H9 (cell line): ENCODE data around the gene LDLRAP1. TPM values are rescaled to one million over a fixed set of nuclear protein-coding genes. Genes with fewer than 3 reads are reported as not detected.

Experiments
- DNase-seq: peaks from one replicate; pipeline ENCODE4 v3.0.0-alpha.2; 2017
- H2AFZ ChIP-seq: one replicate; pipeline ENCODE4 v1.6.1; 2013; ENCODE audit warnings: mild to moderate bottlenecking, low read length, control low read depth, moderate library complexity
- H2AK5ac ChIP-seq: 2 replicates; pipeline ENCODE4 v1.6.1; 2013; ENCODE audit warnings: low read length, control low read depth, mixed read lengths; ENCODE audit not compliant: insufficient read length
- H2BK120ac ChIP-seq: one replicate; pipeline ENCODE4 v1.6.1; 2013; ENCODE audit warnings: low read depth, mild to moderate bottlenecking, low read length, control low read depth, inconsistent platforms; ENCODE audit not compliant: poor library complexity, severe bottlenecking
- H2BK12ac ChIP-seq: 2 replicates; pipeline ENCODE4 v1.6.1; 2013; ENCODE audit warnings: low read length, control low read depth, mixed read lengths, low read depth; ENCODE audit not compliant: insufficient read length
- H2BK15ac ChIP-seq: 2 replicates; pipeline ENCODE4 v1.6.1; 2013; ENCODE audit warnings: low read depth, low read length, control low read depth
- H2BK20ac ChIP-seq: one replicate; pipeline ENCODE4 v1.6.1; 2013; ENCODE audit warnings: low read depth, mild to moderate bottlenecking, low read length, control low read depth, inconsistent platforms; ENCODE audit not compliant: poor library complexity, severe bottlenecking
- H2BK5ac ChIP-seq: 2 replicates; pipeline ENCODE4 v1.6.1; 2013; ENCODE audit warnings: low read length, control low read depth, mixed read lengths; ENCODE audit not compliant: insufficient read length
- H3K14ac ChIP-seq: 2 replicates; pipeline ENCODE4 v1.6.1; 2013; ENCODE audit warnings: low read length, control low read depth; ENCODE audit not compliant: insufficient read depth
- H3K18ac ChIP-seq: 2 replicates; pipeline ENCODE4 v1.6.1; 2013; ENCODE audit warnings: low read depth, mild to moderate bottlenecking, mixed read lengths, low read length, control low read depth; ENCODE audit not compliant: insufficient read length
- H3K23ac ChIP-seq: 2 replicates; pipeline ENCODE4 v1.6.1; 2013; ENCODE audit warnings: low read length, control low read depth, mixed read lengths, low read depth; ENCODE audit not compliant: insufficient read length
- H3K23me2 ChIP-seq: 2 replicates; pipeline ENCODE4 v1.6.1; 2013; ENCODE audit warnings: low read depth, mild to moderate bottlenecking, mixed read lengths, low read length, control low read depth; ENCODE audit not compliant: insufficient read length, poor library complexity, severe bottlenecking
- H3K27ac ChIP-seq: 2 replicates; pipeline ENCODE4 v1.5.1; 2013; ENCODE audit warnings: low read length, control low read depth, mixed read lengths, low read depth; ENCODE audit not compliant: insufficient read length
- H3K27me3 ChIP-seq: 2 replicates; pipeline ENCODE4 v1.6.1; 2013; ENCODE audit warnings: low read length, control low read depth, inconsistent platforms; ENCODE audit not compliant: insufficient read depth
- H3K4ac ChIP-seq: 2 replicates; pipeline ENCODE4 v1.6.1; 2013; ENCODE audit warnings: low read depth, mild to moderate bottlenecking, control low read depth, inconsistent platforms, low read length, moderate library complexity
- H3K4me1 ChIP-seq: 2 replicates; pipeline ENCODE4 v1.6.1; 2013; ENCODE audit warnings: low read length, control low read depth, inconsistent platforms; ENCODE audit not compliant: insufficient read depth
- H3K4me2 ChIP-seq: 2 replicates; pipeline ENCODE4 v1.6.1; 2013; ENCODE audit warnings: low read length, control low read depth, mixed read lengths; ENCODE audit not compliant: insufficient read length, insufficient read depth
- H3K56ac ChIP-seq: 2 replicates; pipeline ENCODE4 v1.6.1; 2013; ENCODE audit warnings: low read depth, mild to moderate bottlenecking, mixed read lengths, low read length, control low read depth; ENCODE audit not compliant: insufficient read length
- H3K79me1 ChIP-seq: 2 replicates; pipeline ENCODE4 v1.6.1; 2013; ENCODE audit warnings: low read depth, mild to moderate bottlenecking, moderate library complexity, low read length, control low read depth, inconsistent platforms; ENCODE audit not compliant: insufficient read depth, poor library complexity, severe bottlenecking
- H3K79me2 ChIP-seq: 2 replicates; pipeline ENCODE4 v1.6.1; 2013; ENCODE audit warnings: low read length, control low read depth, inconsistent platforms; ENCODE audit not compliant: insufficient read depth
- H3K9ac ChIP-seq: 2 replicates; pipeline ENCODE4 v1.6.1; 2013; ENCODE audit warnings: low read length, control low read depth, mixed read lengths; ENCODE audit not compliant: insufficient read length; ENCODE audit errors: extremely low read depth
- H3K9me3 ChIP-seq: one replicate; pipeline ENCODE4 v1.6.1; 2013; ENCODE audit warnings: low read depth, low read length, inconsistent platforms; ENCODE audit not compliant: control insufficient read depth
- H3T11ph ChIP-seq: one replicate; pipeline ENCODE4 v1.6.1; 2013; ENCODE audit warnings: mild to moderate bottlenecking, low read length, control low read depth, inconsistent platforms
- H4K20me1 ChIP-seq: one replicate; pipeline ENCODE4 v1.6.1; 2013; ENCODE audit not compliant: control insufficient read depth, insufficient read length, insufficient read depth
- H4K5ac ChIP-seq: 2 replicates; pipeline ENCODE4 v1.6.1; 2013; ENCODE audit warnings: low read depth, mild to moderate bottlenecking, mixed read lengths, low read length, control low read depth; ENCODE audit not compliant: insufficient read length
- H4K8ac ChIP-seq: replicated peaks from 2 replicates; pipeline ENCODE4 v1.6.1; 2013; ENCODE audit warnings: low read length, control low read depth, mixed read lengths, low read depth; ENCODE audit not compliant: insufficient read length
- H4K91ac ChIP-seq: 2 replicates; pipeline ENCODE4 v1.6.1; 2013; ENCODE audit warnings: low read depth, mild to moderate bottlenecking, moderate library complexity, mixed read lengths, low read length, control low read depth; ENCODE audit not compliant: insufficient read length
- H3K27ac Mint-ChIP-seq, 3 experiments: 2 replicates in 2 of 3; 3 replicates in 1 of 3; pipeline ENCODE4 v1.8.0; 2020 to 2021; ENCODE audit warnings: mixed read lengths in 3 of 3, mild to moderate bottlenecking in 1 of 3, moderate library complexity in 1 of 3
- H3K27me3 Mint-ChIP-seq: 2 replicates; pipeline ENCODE4 v1.8.0; 2021; ENCODE audit warnings: low read depth, mild to moderate bottlenecking, moderate library complexity, mixed read lengths
- H3K36me3 Mint-ChIP-seq, 3 experiments: 2 replicates in 2 of 3; 3 replicates in 1 of 3; pipeline ENCODE4 v1.8.0; 2020 to 2021; ENCODE audit warnings: low read depth in 3 of 3, mixed read lengths in 3 of 3; ENCODE audit not compliant: insufficient read depth in 1 of 3
- H3K4me1 Mint-ChIP-seq, 2 experiments: 2 replicates each; pipeline ENCODE4 v1.8.0; 2020; ENCODE audit warnings: mixed read lengths in 2 of 2
- H3K4me3 Mint-ChIP-seq, 2 experiments: 2 replicates in 1 of 2; 3 replicates in 1 of 2; pipeline ENCODE4 v1.8.0; 2020 to 2021; ENCODE audit warnings: mild to moderate bottlenecking in 2 of 2, mixed read lengths in 2 of 2, moderate library complexity in 1 of 2
- H3K9me3 Mint-ChIP-seq, 2 experiments: 2 replicates in 1 of 2; 3 replicates in 1 of 2; pipeline ENCODE4 v1.8.0; 2020; ENCODE audit warnings: mild to moderate bottlenecking in 2 of 2, mixed read lengths in 2 of 2, moderate library complexity in 1 of 2
- CTCF ChIP-seq: fragments of 200-600 bp; sonication (generic); conservative IDR thresholded peaks from 3 replicates; pipeline ENCODE4 v1.8.0; 2021; ENCODE audit warnings: antibody characterized with exemption, mild to moderate bottlenecking
- WGBS: extraction: QIAGEN DNeasy Blood & Tissue Kit; methylation state at CpG from one replicate; pipeline ENCODE4 v1.1.7; 2013; ENCODE audit warnings: missing lambda C conversion rate, low lambda C conversion rate, mixed read lengths; ENCODE audit not compliant: insufficient read length; ENCODE audit errors: extremely low coverage; 5-methylcytosine and 5-hydroxymethylcytosine counted together
- total RNA-seq: library from RNA; stranded (reverse); gene quantifications from 2 replicates; pipeline ENCODE4 v1.2.1, GENCODE V29; 2021

The LDLRAP1 gene
- total RNA-seq, 1 experiment from 2014 or later: 15.7 TPM

DNA sequence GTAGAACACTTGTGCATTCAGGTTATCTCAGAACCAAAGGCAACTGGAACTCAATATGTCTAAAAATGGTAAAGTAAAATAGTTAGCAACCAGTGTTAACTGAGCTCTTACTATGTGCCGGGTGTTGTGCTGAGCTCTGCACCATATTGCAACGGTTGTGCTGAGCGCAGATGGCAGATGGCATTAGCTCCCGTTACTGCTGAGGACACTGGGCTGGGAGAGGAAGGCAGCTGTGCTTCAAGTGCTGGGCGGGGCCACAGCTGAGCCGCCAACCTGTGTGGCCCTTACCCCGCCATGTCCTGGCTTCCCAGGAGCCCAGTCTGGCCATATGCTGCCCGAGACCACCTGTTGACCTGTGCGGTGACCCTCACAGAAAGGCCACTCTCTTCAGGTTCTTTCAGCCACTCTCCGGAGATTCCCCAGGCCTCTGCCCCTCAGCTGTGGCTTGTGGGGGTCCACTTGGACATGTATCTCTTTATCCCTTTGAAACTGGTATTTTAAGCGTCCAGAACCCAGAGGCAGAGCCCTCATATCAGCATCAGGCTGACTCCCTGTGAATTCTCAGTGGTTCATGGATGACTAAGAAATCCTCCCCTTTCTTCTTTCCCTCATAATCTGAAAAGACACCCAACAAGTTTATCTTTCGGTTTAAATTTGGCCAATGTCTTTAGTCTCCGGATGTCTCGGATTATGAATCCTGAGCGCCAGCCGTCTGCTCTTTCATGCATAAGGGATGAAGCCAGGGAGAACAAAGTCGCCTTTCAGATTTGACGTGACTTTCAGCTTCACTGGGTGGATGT, 26.4 kb downstream of the LDLRAP1 start:
- no peak overlapping the region for H3K4ac ChIP-seq
- H3K79me1 ChIP-seq: no peaks in the 10 kb centered on the region
- WGBS: no CpG with 5 or more reads among the region's 18 CpGs
- H2BK5ac ChIP-seq: no peak overlapping the region
- Mint-ChIP-seq H3K4me3 (no peak overlapping the region), H3K4me1 (peaks cover 63 to 69% of the 10 kb centered on the region in 2 experiments), H3K27me3 (peaks cover 1% of the 10 kb centered on the region), H3K27ac (no peak overlapping the region), H3K9me3 (no peaks in the 10 kb centered on the region), H3K36me3 (peaks cover 0 to 2% (median 0%) of the 10 kb centered on the region in 3 experiments; a peak in 2 of 7 replicates)
- no peaks in the 10 kb centered on the region for H3K4me1 ChIP-seq
- H3K27me3 ChIP-seq: no peaks in the 10 kb centered on the region
- no peak for DNase-seq
- H3K18ac ChIP-seq: no peak overlapping the region
- H4K5ac ChIP-seq: no peak overlapping the region
- TF ChIP-seq CTCF: no peak
- H3K56ac ChIP-seq: no peak overlapping the region
- H3K79me2 ChIP-seq: no peaks in the 10 kb centered on the region
- no peak overlapping the region for H2BK20ac ChIP-seq
- H2BK15ac ChIP-seq: no peak overlapping the region
- no peak overlapping the region for H3K23ac ChIP-seq
- no peak overlapping the region for H4K91ac ChIP-seq
- H2BK120ac ChIP-seq: no peak overlapping the region
- H3K23me2 ChIP-seq: no peaks in the 10 kb centered on the region
- no peak overlapping the region for H3K9ac ChIP-seq
- no peaks in the 10 kb centered on the region for H3K9me3 ChIP-seq
- H2AK5ac ChIP-seq: no peak overlapping the region
- no peaks in the 10 kb centered on the region for H4K20me1 ChIP-seq
- H3K27ac ChIP-seq: no peak overlapping the region
- no peak overlapping the region for H4K8ac ChIP-seq
- no peak overlapping the region for H3T11ph ChIP-seq
- no peak overlapping the region for H2BK12ac ChIP-seq
- no peak overlapping the region for H3K14ac ChIP-seq
- no peak overlapping the region for H3K4me2 ChIP-seq
- no peak overlapping the region for H2AFZ ChIP-seq
